ENCODE results near the gene OSBP2.

- no peak for TF ChIP-seq POLR2A (IDR thresholded peaks at IDR 0.05)
- TF ChIP-seq CTCF (IDR thresholded peaks at IDR 0.05) = no peak
Observed at GRCh38 chr22:30804626-30805025, 110.0 kb downstream of the OSBP2 start.
